Measurements from ENCODE around the gene SCAF11. TPM values are rescaled to one million over a fixed set of nuclear protein-coding genes. Genes with fewer than 3 reads are reported as not detected.

Gene SCAF11
- total RNA-seq, 2 donors from 2014 or later, result 114 TPM

DNA sequence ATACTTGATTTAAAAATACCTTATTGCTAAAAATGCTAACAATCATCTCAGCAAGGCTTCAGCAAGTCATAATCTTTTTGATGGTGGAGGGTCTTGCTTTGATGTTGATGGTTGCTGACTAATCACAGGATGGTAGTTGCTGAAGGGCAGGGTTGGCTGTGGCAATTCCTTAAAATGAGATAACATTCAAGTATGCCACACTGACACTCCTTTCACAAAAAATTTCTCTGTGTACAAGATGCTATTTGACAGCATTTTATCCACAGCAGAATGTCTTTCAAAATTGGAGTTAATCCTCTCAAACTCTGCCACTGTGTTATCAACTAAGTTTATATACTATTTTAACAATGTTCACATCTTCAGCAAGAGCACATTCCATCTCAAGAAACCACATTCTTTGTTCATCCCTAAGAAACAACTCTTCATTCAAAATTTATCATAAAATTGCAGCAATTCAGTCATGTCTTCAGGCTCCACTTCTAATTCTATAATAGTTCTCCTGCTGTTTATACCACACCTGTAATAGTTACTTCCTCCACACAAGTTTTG lies 16.1 kb downstream of the SCAF11 start:
- TF ChIP-seq, protein P1, sequence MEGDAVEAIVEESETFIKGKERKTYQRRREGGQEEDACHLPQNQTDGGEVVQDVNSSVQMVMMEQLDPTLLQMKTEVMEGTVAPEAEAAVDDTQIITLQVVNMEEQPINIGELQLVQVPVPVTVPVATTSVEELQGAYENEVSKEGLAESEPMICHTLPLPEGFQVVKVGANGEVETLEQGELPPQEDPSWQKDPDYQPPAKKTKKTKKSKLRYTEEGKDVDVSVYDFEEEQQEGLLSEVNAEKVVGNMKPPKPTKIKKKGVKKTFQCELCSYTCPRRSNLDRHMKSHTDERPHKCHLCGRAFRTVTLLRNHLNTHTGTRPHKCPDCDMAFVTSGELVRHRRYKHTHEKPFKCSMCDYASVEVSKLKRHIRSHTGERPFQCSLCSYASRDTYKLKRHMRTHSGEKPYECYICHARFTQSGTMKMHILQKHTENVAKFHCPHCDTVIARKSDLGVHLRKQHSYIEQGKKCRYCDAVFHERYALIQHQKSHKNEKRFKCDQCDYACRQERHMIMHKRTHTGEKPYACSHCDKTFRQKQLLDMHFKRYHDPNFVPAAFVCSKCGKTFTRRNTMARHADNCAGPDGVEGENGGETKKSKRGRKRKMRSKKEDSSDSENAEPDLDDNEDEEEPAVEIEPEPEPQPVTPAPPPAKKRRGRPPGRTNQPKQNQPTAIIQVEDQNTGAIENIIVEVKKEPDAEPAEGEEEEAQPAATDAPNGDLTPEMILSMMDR (IDR thresholded peaks at IDR 0.05), result no peak
- no peaks in the 10 kb centered on the region for H3K27me3 ChIP-seq
- DNase-seq (ENCODE audit: low spot score), result no peak
- no peaks in the 10 kb centered on the region for H3K36me3 ChIP-seq
- peak overlapping the region in 1 of 2 donors; percentile 35 for H3K27ac ChIP-seq
- peaks cover 0 to 73% of the 10 kb centered on the region in 2 donors for H3K4me1 ChIP-seq
- H3K4me3 ChIP-seq, result no peak overlapping the region
- H3K9me3 ChIP-seq, result no peaks in the 10 kb centered on the region

DNA sequence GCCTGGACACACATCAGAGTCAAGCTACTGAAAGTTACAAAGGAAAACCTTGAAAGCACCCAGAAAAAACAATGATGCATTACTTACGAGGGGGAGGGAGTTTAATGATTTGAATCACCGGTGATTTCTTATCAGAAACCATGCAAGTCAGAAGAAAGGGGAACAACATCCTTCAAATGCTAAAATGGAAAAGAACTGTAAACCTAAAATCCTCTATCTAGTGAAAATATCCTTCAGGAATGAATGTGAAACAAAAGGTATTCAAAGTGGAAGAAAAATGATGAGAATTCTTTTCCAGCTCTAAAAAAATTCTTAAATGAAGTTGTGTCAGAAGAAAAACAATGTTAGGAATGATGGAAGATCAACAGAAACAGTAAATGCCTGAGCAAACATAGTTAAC lies 16.8 kb downstream of the SCAF11 start:
- Histone ChIP-seq H3K36me3 (no peaks in the 10 kb centered on the region), H3K27me3 (no peaks in the 10 kb centered on the region), H3K4me1 (peaks cover 0 to 80% of the 10 kb centered on the region in 2 donors), H3K4me3 (no peak overlapping the region), H3K9me3 (no peaks in the 10 kb centered on the region), H3K27ac (peak overlapping the region in 1 of 2 donors; percentile 17)
- TF ChIP-seq, protein P1 (IDR thresholded peaks at IDR 0.05), result no peak
- no peak for DNase-seq (ENCODE audit: low spot score)

DNA sequence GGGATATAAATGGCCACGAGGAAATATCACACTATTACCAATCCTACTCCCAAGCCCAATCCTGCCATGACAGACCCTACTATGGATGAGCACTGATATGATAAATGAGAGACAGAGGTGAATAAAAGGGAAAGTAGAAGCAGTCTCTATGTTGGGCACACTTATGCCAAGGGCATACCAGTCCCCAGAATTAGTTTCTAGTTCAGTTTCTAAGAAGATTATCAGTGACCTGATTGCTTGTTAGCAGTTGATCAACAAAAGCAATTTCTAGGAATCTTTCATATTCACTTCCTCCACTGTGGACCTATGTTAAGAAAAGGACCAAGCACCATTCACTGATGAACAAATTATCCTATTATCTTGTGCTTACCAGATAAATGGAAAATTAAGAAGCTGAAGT lies 20.0 kb downstream of the SCAF11 start:
- TF ChIP-seq, protein P1 (IDR thresholded peaks at IDR 0.05), result no peak
- DNase-seq (ENCODE audit: low spot score), result no peak
- no peaks in the 10 kb centered on the region for H3K36me3 ChIP-seq
- H3K9me3 ChIP-seq, result no peaks in the 10 kb centered on the region
- H3K4me3 ChIP-seq, result no peak overlapping the region
- H3K27ac ChIP-seq, result no peak overlapping the region
- peaks cover 0 to 92% of the 10 kb centered on the region in 2 donors for H3K4me1 ChIP-seq
- no peaks in the 10 kb centered on the region for H3K27me3 ChIP-seq

DNA sequence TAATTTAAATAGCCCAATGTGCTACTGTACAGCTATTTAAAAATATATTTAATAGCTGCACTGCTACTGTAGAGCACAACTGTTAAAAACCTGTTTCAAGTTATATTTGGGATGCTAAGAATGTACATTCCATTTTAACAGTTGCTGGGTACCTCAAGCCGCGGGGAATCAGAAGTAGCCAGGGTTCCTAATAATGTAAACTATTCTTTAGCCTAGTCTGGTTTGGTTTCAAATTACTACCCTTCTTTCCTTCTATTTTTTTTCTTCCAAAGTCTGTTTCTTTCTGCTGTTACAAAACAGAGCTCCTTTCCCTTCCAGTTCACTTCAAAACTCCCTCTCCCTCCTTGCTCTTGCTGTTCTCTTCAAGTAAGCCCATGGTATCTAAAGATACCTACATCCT lies 21.3 kb downstream of the SCAF11 start:
- no peak overlapping the region for H3K27ac ChIP-seq
- TF ChIP-seq, protein P1 (IDR thresholded peaks at IDR 0.05), result no peak
- peaks cover 0 to 85% of the 10 kb centered on the region in 2 donors for H3K4me1 ChIP-seq
- peaks cover 1% of the 10 kb centered on the region for H3K36me3 ChIP-seq
- no peak overlapping the region for H3K4me3 ChIP-seq
- H3K27me3 ChIP-seq, result no peaks in the 10 kb centered on the region
- no peaks in the 10 kb centered on the region for H3K9me3 ChIP-seq
- no peak for DNase-seq (ENCODE audit: low spot score)

DNA sequence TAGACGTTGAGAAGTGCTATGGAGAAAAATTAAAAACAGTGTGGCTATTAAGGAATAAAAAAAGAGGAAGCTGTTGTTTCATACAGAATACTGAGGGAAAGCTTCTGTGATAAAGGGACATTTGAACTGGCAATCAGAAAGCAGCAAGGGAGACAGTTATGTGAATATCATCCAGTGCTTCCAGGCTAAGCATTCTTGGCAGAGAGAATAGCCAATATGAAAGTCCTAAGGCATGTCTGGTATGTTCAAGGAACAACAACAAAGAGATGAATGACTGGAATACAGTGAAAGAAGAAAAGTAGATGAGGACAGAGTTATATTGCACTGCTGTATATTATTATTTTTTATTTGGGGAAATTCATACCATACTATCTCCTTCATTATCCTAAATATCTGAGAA lies 23.9 kb downstream of the SCAF11 start:
- TF ChIP-seq, protein P1 (IDR thresholded peaks at IDR 0.05), result no peak
- no peak overlapping the region for H3K4me3 ChIP-seq
- H3K9me3 ChIP-seq, result no peaks in the 10 kb centered on the region
- no peak for DNase-seq (ENCODE audit: low spot score)
- H3K27me3 ChIP-seq, result no peaks in the 10 kb centered on the region
- peak overlapping the region in 1 of 2 donors; percentile 51 for H3K27ac ChIP-seq
- peaks cover 19% of the 10 kb centered on the region for H3K36me3 ChIP-seq
- H3K4me1 ChIP-seq, result peaks cover 0 to 62% of the 10 kb centered on the region in 2 donors

All from right atrium auricular region (tissue), 2 donors.